SKM-1 (cell line): ENCODE data around the gene RPP25L.

ENCODE experiments used
- DNase-seq: peaks from one replicate; lab custom pipeline; 2025; ENCODE audit not compliant: unreplicated experiment; lab: John Stamatoyannopoulos, UW

The RPP25L gene

GRCh38 chr9:34638138-34638445 is 26.2 kb upstream of the RPP25L start:
- DNase-seq = no peak

DNA sequence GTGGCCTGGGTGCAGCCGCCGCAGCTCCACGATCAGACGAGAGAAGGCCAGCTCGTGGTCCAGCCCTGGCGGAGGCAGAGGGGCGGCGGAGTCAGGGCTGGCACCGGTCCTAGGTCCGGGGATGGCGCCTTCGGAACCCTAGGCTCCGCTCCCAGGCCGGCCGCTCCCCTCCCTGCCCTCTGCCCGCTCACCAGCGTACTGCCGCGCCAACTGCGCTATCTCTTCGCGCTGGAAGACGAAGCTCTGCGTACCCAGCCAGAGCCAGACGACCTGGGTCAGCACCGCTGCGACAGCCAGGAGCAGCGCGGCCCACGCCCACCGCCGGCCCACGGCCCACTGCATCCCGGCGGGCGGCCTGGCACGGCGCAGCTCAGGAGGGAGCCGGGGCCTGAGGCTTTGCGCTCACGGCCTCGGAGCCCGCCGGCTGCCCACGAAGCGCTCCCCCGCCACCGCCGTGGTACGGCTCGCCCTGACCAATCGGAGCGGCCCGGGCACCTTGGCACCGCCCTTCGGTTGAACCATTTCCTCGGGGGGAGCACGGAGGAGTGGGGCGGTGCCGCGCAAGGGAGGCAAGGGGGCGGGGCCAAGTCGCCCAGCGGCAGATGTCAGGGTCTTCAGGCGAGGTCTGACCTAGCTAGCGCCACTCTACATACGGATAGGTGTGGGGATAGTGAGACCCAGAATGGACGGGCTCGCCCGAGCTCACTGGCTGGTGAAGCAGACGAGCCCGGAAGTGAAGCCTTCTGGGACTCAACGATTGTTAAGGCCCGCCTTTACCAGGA is 25.6 kb upstream of the RPP25L start, which contains the start of gene SIGMAR1:
SIGMAR1 (minus strand) TSS at position 432 of the 782 bp plus-strand sequence; CDS start at position 342, 90 bp downstream.
- peak; percentile 66 for DNase-seq

- no peak for DNase-seq
These were observed 25.0 kb upstream of the RPP25L start for GRCh38 chr9:34636791-34637355.

- DNase-seq = no peak
These were observed 23.7 kb upstream of the RPP25L start for GRCh38 chr9:34635556-34635955.

- DNase-seq = no peak
These were observed 22.8 kb upstream of the RPP25L start for GRCh38 chr9:34634551-34635248.

- peak; percentile 51 for DNase-seq
These were observed 22.1 kb upstream of the RPP25L start for GRCh38 chr9:34633851-34634550.

DNA sequence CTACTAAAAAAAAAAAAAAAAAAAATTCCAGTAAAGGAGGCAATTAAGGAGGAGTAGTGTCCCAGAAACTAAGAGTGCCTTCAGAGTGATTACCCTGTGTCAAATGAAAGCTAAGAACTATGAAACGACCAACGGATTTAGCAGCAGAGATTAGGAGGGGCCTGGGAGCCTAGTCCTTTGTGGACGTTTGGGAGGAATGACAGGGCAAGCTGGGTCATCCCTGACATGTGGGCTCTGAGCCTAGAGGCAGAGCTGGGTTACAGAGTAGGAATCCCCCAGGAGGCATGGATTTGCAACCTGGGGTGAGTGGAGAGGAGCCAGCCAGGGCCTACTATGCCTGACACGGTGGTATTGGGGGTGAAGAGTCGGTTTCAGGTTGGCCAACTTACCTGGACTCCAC is 21.3 kb upstream of the RPP25L start:
- DNase-seq = no peak

DNA sequence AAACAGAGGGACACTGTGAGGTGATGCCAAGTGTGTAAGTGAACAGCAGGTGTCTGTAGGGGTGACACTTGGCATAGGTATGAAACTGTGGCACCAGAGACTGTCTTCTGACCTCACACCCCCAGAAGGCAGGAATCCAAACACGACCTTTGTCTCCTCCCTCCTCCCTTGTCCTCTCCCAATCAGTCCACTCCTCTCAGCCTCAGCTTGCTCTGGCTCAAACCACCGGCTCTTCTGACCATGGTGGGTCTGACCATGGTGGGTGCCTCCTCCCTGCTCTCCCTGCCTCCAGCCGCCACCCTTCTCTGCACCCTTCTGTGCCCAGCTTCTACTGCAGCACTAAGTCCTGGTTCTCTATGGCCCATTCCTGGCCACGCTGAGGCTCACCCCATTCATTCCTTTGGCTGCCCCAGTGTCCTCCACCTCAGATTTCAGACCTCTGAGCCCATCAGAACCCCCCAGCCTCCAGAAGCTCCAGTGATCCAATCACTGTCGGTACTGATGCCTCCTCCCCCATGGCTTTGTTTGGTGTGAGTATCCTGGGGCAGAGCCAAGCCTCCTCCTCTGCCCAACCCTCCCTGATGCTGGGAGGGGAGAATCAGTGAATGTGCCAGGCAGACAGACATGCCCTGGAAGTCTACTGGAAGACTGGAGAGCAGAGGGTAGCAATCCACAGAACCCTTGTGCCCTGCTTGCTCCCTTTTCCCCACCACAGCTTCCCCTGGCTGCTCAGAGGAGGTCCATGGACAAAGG is 18.7 kb upstream of the RPP25L start:
- DNase-seq = no peak

GRCh38 chr9:34629491-34629808 is 17.6 kb upstream of the RPP25L start:
- DNase-seq = no peak

DNA sequence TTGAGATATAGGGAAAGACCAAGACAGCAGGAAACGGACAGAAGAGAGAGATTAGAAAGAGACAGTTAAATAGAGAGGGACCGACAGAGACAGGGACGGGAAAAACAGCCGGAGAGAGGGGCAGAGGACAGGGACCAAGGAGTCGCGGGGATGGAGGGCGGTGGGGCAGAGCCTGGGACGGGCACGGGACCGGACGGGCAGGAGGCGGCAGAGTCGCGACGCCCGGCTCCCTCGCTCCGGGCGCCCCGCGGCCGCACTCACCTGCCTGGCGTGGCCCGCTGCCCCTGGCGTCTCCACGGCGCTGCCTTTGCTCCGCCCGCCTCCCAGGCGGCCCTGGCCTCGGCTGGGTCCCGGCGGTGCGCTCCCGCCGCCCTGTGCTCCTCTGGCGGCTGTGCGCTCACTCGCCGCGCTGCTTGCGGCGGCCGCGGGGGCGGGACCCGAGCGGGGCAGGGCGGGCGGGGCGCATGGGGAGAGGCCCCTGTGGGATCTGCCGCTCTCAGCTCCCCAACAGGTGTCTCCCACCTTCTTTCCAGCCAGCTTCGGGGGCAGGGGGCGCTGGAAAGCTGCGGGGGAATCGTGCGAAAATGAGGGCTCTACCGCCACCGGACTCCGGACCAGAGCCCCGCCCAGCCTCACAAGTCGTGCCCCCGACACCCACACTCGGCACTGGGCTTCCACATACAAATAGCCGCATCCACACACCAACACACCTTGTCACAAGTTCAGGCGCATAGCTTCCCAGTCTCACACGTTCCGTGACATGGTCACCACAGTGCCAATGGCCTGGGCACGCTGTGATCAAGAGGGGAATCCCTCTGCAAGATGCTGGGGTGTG is 17.0 kb upstream of the RPP25L start, which contains the start of gene ARID3C:
ARID3C (minus strand) TSS at position 411 of the 835 bp plus-strand sequence. CDS start 1,052 bp downstream, outside the sequence.
- no peak for DNase-seq

GRCh38 chr9:34627716-34628655 is 16.1 kb upstream of the RPP25L start:
- DNase-seq = no peak

GRCh38 chr9:34625186-34625486 is 13.2 kb upstream of the RPP25L start:
- no peak for DNase-seq

GRCh38 chr9:34624475-34625185 is 12.7 kb upstream of the RPP25L start:
- no peak for DNase-seq

DNA sequence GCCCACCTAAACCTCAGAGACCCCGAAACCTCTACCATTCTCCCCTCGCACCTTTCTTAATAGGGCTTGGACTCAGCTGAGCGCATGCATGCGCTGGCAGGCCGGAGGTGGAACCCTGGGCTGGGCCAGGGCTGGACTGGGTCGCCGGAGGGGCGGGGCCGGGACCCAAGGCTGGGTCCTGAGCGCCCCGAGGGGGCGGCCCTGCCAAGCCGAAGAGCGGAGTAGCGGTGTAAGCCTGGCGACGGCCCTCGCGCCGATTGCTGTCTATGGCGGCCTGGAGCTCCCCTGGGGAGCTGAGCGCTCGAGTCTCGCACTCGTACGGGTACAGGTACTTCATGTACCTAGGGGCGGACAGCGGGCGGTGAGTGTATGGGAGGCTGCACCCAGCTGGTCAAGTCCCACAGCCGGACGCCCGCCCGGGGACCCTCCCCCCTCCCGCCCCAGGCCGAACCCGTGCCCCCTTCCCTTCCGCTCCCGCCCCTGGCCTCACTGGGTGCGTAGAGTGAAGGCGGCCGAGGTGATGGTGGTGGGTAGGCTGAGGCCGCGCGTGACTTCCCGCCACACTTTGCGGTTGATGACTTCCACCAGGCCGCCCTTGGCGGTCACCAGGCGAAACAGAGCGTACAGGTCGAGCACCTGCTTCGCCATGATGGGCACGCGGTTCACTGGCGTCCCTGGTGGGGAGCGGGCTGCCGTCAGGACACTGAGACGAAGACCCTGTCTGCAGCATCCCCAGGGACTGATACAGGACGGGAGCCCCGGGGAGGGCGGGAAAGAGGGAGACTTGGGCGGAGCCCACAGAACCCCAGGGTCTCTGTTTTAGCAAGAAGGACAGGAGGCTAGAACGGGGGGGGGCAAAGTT is 11.7 kb upstream of the RPP25L start:
- DNase-seq = no peak

DNA sequence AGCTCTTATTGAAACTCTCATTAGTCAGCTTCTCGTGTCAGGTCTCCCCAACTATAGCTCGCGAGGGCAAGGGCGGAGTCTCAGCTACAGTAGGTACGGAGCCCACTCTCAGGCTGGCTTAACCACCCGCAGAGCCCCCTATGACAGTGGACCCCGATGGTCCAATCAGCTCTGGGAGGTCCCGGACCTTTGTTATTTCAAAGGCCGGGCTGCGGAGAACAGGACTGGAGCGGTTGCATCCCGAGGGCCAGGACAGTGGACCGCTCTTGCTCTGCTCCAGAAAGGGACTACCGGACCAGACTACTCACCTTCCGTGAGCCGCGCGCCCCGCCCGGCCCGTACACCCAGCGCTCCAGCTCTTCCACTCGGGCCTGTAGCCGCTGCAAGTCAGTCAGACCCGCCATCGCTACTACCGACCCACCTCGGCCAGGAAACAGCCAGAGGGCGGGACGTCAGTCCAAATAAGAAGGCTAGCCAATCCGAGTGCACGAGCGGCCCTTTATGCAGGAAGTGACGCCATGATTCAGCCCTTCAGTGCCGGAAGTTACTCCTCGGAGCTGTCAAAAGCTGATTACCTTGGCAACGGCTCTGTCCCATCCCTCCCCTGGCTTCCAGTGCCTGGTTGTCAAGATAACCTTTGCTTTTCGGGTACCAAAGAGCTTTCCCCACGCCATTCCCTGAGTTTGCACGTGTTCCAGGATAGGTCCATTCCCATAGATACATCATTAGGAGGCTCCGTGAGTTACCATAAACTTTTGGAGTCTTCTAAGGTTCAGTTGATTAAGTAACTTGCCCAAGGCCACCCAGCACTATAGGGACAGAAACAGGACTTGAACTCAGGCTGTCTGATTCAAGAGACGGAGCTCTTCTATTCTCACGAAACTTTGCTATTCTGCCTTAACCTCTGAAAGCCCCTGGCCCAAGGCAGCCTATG is 8.4 kb upstream of the RPP25L start, which contains the start of gene DCTN3:
DCTN3 (minus strand) TSS at position 435 of the 934 bp plus-strand sequence; CDS start at position 404, 31 bp downstream.
- DNase-seq = peak; percentile 91

GRCh38 chr9:34615132-34615531 is 3.2 kb upstream of the RPP25L start:
- DNase-seq = no peak
